RWPE1 (cell line): ENCODE results near the gene MATCAP1.

ENCODE experiments used
- CTCF ChIA-PET: fragments of 350-600 bp; sonication (Branson Sonifier 250); formaldehyde crosslinking; extraction: SDS; loops from one replicate; lab custom pipeline; 2021; lab: Yijun Ruan, JAX
- POLR2A ChIA-PET: fragments of 400-600 bp; formaldehyde crosslinking; extraction: SDS; loops from one replicate; lab custom pipeline; 2020; ENCODE audit warnings: antibody characterized with exemption; ENCODE audit not compliant: low non-redundant PET; lab: Yijun Ruan, JAX
- DNase-seq: peaks from one replicate; pipeline ENCODE4 v3.0.0; 2012; ENCODE audit warnings: low spot score
- H3K27ac ChIP-seq: fragments of 450-650 bp; 2 replicates; pipeline ENCODE4 v1.5.1; 2017
- CTCF ChIP-seq: fragments of 450-650 bp; conservative IDR thresholded peaks from 2 replicates; pipeline ENCODE4 v1.5.1; 2017; ENCODE audit warnings: low read depth, mild to moderate bottlenecking

Gene MATCAP1

GRCh38 chr16:67150833-67151396 is 32.8 kb downstream of the MATCAP1 start, which contains the start of gene B3GNT9:
Gene B3GNT9, minus strand, starts transcription at chr16:67150998. Its CDS starts 513 bp downstream, at chr16:67150485.
- ChIA-PET CTCF (interaction anchor here (0.7 kb wide), 1 partner anchor 198 kb away, joined by 4 read pairs; no protein-coding TSS in a partner anchor), POLR2A (interaction anchor here (0.6 to 1.3 kb wide), 3 partner anchors 9 to 123 kb away, joined by 3 to 4 read pairs (median 3); partner anchors contain the start of gene NOL3)
- no peak for TF ChIP-seq CTCF
- H3K27ac ChIP-seq, result peak within 1 kb of the TSS; percentile 87
- DNase-seq, result peak; percentile 65

GRCh38 chr16:67150047-67150832 is 33.5 kb downstream of the MATCAP1 start:
- POLR2A ChIA-PET, result interaction anchor here (0.6 to 1.3 kb wide), 3 partner anchors 10 to 122 kb away, joined by 3 to 4 read pairs (median 3); partner anchors contain the start of gene NOL3
- peak; percentile 18; the same call in 1 of the 2 replicates for TF ChIP-seq CTCF
- no peak for DNase-seq
- CTCF ChIA-PET, result interaction anchor here (0.7 kb wide), 1 partner anchor 198 kb away, joined by 4 read pairs; no protein-coding TSS in a partner anchor
- peak overlapping the region; percentile 87 for H3K27ac ChIP-seq

DNA sequence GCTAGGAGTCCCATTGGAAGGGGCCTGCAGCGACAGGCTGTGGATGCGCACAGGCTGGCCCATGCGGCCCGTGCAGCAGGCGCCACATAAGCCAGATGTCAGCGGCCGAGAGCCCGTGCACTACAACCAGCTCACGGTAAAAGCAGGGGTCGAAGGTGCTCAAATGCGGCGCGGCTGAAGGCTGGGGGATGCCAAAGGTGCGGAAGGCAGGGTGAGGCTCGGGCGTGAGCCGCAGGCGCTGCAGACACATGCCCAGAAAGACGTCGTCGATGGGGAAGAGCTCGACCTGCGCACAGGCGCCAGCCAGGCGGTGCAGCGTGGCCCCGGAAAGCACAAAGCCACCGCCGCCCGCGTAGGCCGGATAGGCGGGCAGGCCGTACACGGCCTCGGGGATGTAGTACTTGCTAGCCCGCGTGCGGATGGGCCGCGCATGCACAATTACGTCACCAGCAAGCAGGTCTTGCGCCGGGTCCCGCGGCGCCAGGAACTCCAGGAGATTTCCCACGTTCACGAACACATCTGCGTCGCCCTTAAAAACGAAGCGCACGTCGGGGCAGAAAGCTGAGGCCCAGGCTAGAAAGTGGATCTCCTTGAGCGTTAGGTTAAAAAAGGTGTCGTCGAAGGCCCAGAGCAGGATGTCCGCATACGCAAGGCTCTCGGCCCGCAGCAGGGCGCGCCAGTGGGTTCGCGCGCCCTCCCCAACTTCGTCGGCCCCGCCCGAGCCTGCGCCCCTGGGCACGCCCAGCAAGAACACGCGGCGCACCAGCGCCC is 34.3 kb downstream of the MATCAP1 start:
- CTCF ChIA-PET, result interaction anchor here (0.6 to 1.1 kb wide), 3 partner anchors 14 to 172 kb away, joined by 3 read pairs; no protein-coding TSS in a partner anchor
- no peak for DNase-seq

DNA sequence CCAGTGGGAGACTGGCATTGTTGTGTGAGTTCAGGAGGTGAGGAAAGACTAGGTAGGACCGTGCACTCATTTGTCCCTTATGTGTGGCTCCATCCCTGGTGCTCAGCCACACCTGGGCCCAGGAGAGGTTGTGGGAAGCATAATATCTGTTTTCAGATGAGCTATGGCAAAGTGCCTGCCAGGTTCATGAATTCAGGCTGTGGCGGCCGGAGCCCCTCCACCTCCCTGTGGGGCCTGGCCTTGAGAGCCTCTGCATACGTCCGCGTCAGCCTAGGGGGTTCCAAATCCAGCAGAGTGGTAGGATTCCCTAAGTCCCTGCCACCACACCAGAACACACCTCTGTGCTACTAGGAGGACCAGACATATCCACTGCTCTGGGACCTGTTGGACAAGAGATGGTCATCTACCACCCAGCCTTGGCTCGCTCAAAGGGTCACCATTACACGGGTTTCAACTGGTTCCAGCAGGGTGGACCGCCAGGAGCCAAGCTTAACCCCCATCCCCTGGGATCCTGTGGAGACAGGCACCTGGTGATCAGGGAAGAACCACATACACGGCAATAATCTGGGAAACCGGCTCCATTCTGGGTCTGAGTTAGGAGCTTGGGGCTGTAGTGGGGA is 35.0 kb downstream of the MATCAP1 start:
- peak overlapping the region; percentile 87 for H3K27ac ChIP-seq
- ChIA-PET CTCF (interaction anchor here (0.6 to 1.1 kb wide), 3 partner anchors 15 to 172 kb away, joined by 3 read pairs; no protein-coding TSS in a partner anchor), POLR2A (no interaction called here)
- TF ChIP-seq CTCF, result no peak
- DNase-seq, result no peak

More for the DNA sequence above, 34.3 kb downstream of the MATCAP1 start:
- POLR2A ChIA-PET, result no interaction called here
- TF ChIP-seq CTCF, result no peak
- H3K27ac ChIP-seq, result peak overlapping the region; percentile 87

DNA sequence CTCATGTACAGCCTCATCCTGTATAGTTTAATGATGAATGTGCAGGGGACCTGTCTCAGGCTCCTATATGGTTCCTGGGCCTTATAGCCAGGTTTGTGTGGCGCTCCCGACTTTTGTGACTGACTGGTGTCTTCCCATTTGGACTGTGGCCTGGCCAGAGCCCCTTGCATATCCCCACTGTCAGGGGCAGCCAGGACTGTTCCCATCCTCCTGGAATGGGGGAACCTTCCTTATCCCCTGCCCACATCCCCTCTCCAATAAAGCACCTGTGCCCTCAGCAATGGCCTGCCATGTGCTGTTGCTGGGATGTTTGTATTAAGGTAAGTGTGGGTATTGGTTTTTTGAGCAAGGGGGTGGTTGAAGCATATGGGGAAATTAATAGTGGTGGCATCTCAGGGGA is 35.5 kb downstream of the MATCAP1 start:
- no peak for DNase-seq
- H3K27ac ChIP-seq, result peak overlapping the region; percentile 87
- ChIA-PET POLR2A (no interaction called here), CTCF (no interaction called here)
- TF ChIP-seq CTCF, result no peak
